H54 (cell line): ENCODE results near the gene MTHFD1.
A peak's percentile ranks its signal among the peaks of the same experiment; 100 is the strongest.
"Not testable (repeated sequence)": the region's sequence is repeated elsewhere in the genome, so short reads cannot be mapped to it uniquely, and the experiment has no call there.

Experiments used
- DNase-seq: peaks from one replicate; pipeline ENCODE4 v3.0.0; 2011; ENCODE audit warnings: low spot score, mixed read lengths; ENCODE audit not compliant: insufficient read length
- FAIRE-seq: peaks from 3 replicates; lab custom pipeline; 2011; peaks lifted over from hg19 to GRCh38; lab: Jason Lieb, UNC
- POLR2A ChIP-seq: IDR thresholded peaks from 2 replicates; pipeline ENCODE4 v1.6.1; 2011; ENCODE audit warnings: low read depth, mild to moderate bottlenecking, low read length

MTHFD1 gene

DNA sequence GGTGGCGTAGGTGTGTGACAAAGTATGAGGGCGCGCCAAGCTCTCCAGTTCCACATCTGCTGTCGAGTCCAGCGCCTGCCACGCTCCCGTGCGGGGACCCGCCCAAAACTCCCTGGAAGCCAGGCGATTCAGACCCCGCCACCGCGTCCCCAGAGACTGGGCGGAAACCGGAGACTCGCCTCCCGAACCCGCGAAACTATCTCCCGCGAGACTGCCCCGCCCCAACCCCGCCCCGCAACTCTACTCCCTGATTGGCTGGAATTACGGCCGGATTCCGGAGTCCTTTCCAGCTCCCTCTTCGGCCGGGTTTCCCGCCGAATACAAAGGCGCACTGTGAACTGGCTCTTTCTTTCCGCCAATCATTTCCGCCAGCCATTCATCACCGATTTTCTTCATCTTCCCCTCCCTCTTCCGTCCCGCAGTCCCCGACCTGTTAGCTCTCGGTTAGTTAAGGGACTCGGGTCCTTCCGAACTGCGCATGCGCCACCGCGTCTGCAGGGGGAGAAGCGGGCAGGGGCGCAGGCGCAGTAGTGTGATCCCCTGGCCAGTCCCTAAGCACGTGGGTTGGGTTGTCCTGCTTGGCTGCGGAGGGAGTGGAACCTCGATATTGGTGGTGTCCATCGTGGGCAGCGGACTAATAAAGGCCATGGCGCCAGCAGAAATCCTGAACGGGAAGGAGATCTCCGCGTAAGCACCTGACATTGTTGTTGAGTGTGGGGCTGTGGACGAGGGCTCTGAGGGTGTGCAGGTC is at the start of gene MTHFD1:
Gene MTHFD1, plus strand, starts transcription at position 572 of the 751 bp plus-strand sequence. Its CDS starts 75 bp downstream, at position 647.
- peak; percentile 54 for TF ChIP-seq POLR2A
- peak; percentile 97 for DNase-seq
- peak; percentile 91 for FAIRE-seq

DNA sequence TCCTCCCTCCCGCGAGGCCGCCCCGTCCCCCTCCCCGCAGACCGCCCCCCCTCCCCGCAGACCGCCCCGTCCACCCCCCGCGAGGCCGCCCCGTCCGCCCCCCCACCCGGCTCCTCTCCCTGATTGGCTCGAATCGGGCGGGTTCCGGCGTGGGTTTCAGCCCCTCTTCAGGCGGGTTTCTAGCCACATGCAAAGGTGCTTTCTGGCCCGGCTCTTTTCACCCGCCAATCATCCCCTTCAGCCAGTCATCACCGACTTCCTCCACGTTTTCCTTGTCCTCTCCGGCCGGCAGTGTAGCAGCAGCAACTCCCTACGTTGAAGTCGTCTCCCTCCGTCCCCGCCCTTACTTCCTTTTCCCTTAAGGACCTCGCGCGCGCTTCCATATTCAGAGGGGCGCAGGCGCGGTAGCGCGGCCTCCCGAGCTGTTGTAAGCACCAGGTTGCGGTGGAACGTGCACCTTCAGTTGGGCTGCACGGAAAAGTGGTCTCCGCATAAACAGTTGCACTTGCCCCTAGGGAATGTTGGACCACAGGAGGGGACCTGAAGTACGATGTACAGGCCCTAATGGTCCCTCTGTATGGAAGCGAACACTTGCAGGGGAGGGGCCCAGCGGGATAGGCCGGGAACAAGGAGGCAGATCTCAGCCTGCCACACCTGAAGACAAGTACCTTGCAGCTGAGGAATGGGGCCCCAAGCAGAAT is 49.4 kb upstream of the MTHFD1 start:
- FAIRE-seq (peak; percentile 98), DNase-seq (peak; percentile 95)
- peak; percentile 67 for TF ChIP-seq POLR2A

DNA sequence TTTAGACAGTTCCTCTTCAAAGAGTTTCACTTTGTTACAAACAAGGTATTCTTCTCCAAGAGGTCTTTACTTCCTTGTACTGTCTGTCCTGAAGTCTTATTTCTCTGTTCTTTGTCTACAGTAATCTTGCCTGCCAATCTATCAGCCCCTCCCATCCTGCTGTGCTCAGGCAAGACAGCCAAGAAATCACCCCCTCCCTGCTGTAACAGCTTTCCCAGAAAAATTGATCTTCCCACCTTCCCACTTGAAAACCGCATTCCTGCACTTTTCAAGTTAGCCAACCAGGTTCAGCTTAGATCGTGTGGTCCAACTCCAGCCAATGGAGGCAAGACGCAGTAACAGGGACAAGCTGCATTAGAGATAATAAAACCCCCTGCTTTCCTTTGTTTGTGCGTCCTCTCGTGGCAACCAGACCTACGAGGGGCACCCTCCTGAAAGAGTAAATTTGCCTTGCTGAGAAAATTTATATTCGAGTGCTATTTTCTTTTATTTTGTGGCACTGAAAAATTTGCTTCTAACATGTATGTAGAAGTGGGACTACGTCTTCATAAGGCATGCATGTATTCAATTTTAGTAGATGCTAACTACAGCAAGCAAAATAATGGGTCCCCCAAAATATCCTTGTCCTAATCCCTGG is 47.5 kb upstream of the MTHFD1 start:
- DNase-seq, result no peak
- no peak for TF ChIP-seq POLR2A
- FAIRE-seq, result no peak

DNA sequence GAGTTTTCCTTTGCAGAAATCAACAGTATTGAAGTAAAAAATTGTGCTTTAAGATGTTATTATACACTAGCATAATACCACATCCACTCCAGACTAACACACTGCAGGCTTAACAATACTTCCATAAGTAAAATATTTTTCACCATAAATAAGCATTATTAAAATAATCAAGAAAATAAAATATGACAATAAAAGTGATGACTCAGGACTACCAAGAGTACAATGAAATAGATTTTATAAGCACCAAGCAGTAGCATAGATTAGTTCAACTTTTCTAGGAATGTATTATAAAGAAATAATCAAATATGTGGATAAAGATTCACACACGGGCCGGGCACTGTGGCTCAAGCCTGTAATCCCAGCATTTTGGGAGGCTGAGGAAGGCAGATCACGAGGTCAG is 40.4 kb upstream of the MTHFD1 start:
- no peak for DNase-seq
- no peak for FAIRE-seq
- TF ChIP-seq POLR2A, result no peak

GRCh38 chr14:64349741-64350490 is 38.2 kb upstream of the MTHFD1 start:
- FAIRE-seq, result no peak
- no peak for TF ChIP-seq POLR2A

GRCh38 chr14:64363265-64363846 is 24.8 kb upstream of the MTHFD1 start:
- TF ChIP-seq POLR2A, result no peak
- FAIRE-seq, result peak; percentile 86
- no peak for DNase-seq

More at GRCh38 chr14:64349741-64350490, 38.2 kb upstream of the MTHFD1 start:
- DNase-seq, result no peak

GRCh38 chr14:64364907-64365306 is 23.2 kb upstream of the MTHFD1 start:
- DNase-seq (peak; percentile 7), FAIRE-seq (peak; percentile 96)
- no peak for TF ChIP-seq POLR2A

- DNase-seq, FAIRE-seq: not testable (repeated sequence)
Measured at GRCh38 chr14:64365358-64365889, 22.7 kb upstream of the MTHFD1 start.

- FAIRE-seq (no peak), DNase-seq (no peak)
- TF ChIP-seq POLR2A, result no peak
Measured at GRCh38 chr14:64369201-64369600, 19.0 kb upstream of the MTHFD1 start.

DNA sequence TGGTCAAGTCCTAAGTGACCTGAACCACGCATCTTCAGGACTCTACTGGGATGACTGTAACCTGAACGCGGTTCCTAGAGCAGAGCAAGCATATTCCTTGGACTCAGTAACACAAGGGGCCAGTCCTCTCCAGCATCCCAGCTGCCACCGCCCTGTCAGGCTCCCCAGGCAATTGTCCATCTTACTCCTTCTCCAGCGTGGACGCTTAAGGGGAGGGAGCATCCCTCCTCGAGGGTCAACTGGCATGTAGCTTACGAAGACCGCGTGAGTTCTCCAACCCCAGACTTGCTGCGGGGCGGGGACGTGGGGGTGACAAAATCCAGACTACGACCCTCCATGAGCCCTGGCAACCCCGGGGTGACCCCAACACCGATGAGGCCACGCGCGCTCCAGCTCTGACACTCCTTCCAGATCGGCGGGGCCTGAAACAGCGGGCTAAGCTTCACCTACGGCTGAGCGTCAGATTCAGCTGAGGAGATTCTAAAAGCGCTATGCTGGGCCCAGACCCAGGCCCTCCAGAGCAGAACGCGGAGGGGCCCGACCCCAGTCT is 846 bp upstream of the MTHFD1 start:
- FAIRE-seq (no peak), DNase-seq (no peak)

DNA sequence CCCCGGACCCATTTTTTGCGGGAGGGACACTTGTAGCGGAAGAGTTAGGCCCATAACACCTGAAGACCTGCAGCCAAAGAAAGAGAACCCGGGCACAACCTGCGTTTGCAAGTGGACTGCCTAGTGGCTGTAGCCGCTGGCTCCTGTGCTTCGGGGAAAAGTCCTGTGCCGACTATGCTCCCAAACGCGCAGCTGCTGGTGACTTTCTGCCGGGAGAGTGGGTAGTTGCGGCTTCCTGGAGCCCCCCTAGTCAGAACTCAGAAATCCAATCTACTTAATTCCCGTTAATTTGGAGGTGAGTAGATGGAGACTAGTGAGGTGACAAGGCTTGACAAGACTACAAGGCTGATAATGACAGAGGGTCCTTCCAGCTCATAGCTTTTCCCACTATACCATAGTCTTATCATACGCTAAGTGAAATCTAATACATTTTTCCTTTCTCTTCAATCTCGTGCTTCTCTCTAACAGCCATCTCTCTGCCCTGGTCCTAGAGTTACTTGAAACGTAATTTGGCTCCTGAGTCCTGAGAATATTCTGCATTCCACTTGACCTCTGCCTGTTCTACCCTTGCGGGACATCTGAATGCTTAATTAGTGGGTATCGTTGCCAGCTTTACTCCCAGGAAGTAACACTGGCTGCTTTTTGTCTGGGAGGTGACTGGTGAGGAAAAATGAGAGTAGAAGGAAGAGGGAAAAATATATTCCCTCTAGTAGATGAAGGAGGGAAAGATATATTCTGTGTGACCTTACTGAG is 556 bp downstream of the MTHFD1 start:
- no peak for DNase-seq
- no peak for TF ChIP-seq POLR2A
- no peak for FAIRE-seq

More for the DNA sequence above, 846 bp upstream of the MTHFD1 start:
- TF ChIP-seq POLR2A, result no peak

- DNase-seq, result no peak
- no peak for TF ChIP-seq POLR2A
- FAIRE-seq, result no peak
Measured at GRCh38 chr14:64391113-64391725, 3.1 kb downstream of the MTHFD1 start.
